Erythroblast (primary cell): ENCODE data around the gene MAP2K2.

Experiments
- GATA1 ChIP-seq: IDR thresholded peaks from 2 replicates; pipeline ENCODE4 v1.6.1; 2011; ENCODE audit warnings: low read depth, mild to moderate bottlenecking, control low read depth, low read length, moderate library complexity
- POLR2A ChIP-seq: IDR thresholded peaks from 2 replicates; pipeline ENCODE4 v1.6.1; 2011; ENCODE audit warnings: mild to moderate bottlenecking, low read length

DNA sequence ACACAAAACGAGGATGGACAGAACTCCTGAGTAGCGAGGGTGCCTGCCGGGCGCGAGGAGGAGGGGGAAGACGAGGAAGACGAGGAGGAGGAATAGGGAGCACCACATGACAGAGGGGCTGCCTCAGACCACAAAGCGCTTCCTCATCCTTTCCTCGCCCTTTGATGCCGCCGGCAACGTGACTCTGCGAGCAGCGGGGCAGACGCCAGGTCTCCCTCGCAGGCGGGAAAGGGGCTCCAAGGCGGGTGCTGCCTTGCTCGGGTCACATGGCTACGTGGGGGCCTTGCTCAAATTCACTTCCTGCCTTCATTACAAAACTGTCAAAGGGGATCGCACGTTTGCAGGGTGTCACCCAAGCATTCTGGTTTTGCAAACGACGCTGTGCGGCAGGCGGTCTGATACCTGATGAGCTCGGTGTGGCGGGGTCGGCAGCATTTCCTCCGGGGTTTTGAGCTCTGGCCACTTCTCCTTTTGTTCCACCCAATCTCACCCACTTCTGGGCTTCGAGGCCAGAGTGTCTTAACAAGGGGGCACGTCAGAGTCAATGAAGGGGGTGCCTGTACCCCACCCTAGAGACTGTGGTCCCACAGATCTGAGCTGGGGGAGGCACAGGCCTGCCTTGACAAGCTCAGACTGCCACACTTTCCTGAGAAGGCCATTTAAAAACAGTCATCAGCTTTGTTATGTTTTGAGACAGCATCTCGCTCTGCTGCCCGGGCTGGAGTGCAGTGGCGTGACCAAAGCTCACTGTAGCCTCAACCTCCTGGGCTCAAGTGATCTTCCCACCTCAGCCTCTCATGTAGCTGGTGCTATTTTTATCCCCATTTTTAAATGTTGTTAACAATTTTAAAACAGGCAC is 14.9 kb downstream of the MAP2K2 start:
- TF ChIP-seq POLR2A (no peak), GATA1 (no peak)
